T-helper 2 cell (primary cell): ENCODE results near the gene AACS.

Source experiments
- DNase-seq, 5 experiments: peaks; one replicate each; pipeline versions ENCODE4 v3.0.0 to v3.0.0-alpha.2; 2012 to 2022

The AACS gene

GRCh38 chr12:125187148-125187745 lies 122.0 kb downstream of the AACS start:
- no peak for DNase-seq

- no peak for DNase-seq
These were observed 122.8 kb downstream of the AACS start for GRCh38 chr12:125187780-125188741.

GRCh38 chr12:125189015-125189414 lies 123.8 kb downstream of the AACS start:
- no peak for DNase-seq

GRCh38 chr12:125189502-125189901 lies 124.3 kb downstream of the AACS start:
- DNase-seq: no peak

- no peak for DNase-seq
These were observed 126.3 kb downstream of the AACS start for GRCh38 chr12:125191361-125192087.

GRCh38 chr12:125192690-125193221 lies 127.5 kb downstream of the AACS start:
- no peak for DNase-seq
